GM21390 (cell line): ENCODE data around the gene KRCC1.
"Not testable (repeated sequence)": the region's sequence is repeated elsewhere in the genome, so short reads cannot be mapped to it uniquely, and the experiment has no call there.

ENCODE experiments used
- ATAC-seq: cut with Tn5 transposase; IDR thresholded peaks from one replicate; pipeline ENCODE4 v1.9.1; 2021; ENCODE audit not compliant: unreplicated experiment

Gene KRCC1

DNA sequence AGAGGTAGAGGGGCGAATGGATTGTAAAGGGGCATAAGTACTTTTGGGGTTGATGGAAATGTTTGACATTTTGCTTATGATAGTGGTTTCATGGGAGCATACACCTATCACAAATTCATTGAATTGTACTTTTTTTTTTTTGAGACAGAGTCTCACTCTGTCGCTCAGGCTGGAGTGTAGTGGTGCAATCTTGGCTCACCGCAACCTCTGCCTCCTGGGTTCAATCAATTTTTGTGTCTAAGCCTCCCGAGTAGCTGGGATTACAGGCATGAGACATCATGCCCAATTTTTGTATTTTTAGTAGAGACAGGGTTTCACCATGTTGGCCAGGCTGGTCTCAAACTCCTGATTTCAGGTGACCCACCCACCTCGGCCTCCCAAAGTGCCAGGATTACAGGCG lies 10.0 kb downstream of the KRCC1 start:
- not testable (repeated sequence) for ATAC-seq

GRCh38 chr2:88042476-88042875 lies 13.1 kb downstream of the KRCC1 start:
- ATAC-seq, result no peak

- no peak for ATAC-seq
Observed at GRCh38 chr2:88038263-88039105, 17.1 kb downstream of the KRCC1 start.

DNA sequence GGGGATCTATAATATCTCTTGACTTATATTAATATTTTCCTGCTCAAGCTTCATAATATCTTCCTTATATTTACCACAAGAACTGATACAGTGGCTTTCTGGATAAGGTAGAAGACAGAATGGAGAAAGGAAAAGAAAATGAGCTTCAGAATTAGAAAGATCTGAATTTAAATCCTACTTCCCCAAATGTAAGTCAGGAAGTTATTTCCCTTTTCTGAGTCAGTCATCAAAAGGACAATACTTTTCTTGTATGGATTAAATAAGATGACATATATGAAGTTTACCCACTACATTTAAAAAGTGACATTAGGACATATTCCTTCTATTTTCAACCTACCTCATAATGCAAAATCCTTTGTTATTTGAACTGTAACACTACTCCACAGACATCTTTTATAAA lies 19.0 kb downstream of the KRCC1 start:
- ATAC-seq, result no peak

DNA sequence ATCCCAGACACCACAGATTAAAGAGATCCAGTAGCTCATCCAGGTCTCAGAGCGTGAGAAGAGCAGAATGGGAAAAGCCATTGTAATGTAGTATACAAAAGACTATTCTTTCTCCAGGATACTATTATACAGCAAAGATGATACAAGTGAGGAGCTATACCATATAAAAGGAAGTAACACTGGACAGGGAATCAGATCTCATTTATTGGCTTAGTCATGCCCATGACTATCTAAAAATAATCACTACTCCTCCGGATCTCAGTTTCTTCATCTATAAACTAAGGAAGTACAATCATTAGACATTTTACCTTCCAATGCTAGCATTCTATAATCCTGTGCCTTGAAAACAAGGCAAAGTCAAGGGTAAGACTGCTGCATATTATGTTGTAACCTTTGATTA lies 19.4 kb downstream of the KRCC1 start:
- no peak for ATAC-seq

DNA sequence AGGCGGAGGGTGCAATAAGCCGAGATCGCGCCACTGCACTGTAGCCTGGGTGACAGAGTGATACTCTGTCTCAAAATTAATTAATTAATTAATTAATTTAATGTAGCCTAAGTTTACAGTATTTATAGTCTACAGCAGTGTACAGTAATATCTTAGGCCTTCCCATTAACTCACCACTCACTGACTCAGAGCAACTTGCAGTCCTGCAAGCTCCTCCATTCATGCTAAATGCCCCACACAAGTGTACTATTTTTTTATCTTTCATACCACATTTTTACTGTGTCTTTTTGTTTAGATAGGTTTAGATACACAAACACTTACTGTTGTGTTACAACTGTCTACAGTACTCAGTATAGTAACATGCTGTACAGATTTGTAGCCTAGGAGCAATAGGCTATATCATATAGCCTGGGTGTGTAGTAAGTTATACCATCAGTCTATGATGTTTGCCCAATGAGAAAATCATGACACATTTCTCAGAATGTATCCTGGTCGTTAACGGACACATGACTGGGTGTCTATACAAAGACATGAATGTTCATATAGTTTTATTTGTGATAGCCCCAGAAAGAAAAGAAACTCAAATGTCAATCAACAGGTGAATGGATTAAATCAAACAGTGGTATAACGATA lies 23.4 kb downstream of the KRCC1 start:
- no peak for ATAC-seq

- no peak for ATAC-seq
Observed at GRCh38 chr2:88028931-88029330, 26.7 kb downstream of the KRCC1 start.

GRCh38 chr2:88027697-88028389 lies 27.7 kb downstream of the KRCC1 start:
- ATAC-seq, result no peak

GRCh38 chr2:88024509-88024908 lies 31.1 kb downstream of the KRCC1 start:
- ATAC-seq, result no peak

- ATAC-seq, result no peak
Observed at GRCh38 chr2:88022669-88022921, 33.0 kb downstream of the KRCC1 start.

DNA sequence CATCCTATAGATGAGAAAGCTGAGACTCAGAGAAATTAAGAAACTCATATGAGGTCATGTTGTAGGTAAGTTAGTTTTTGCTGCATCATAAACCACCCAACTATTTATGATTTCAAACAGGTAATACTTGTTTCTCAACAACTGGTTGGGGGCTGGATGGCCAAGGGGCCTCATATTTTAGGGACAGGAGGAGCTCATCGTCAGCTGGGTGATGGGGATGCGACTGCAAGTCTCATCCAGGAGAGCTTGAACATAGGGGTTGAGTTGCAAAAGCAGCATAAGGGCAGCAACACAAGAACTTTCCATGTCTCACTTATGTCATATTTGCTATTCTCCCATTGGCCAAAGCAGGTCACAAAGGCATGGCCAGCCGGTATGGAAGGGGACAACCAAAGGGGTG lies 35.6 kb downstream of the KRCC1 start:
- no peak for ATAC-seq

DNA sequence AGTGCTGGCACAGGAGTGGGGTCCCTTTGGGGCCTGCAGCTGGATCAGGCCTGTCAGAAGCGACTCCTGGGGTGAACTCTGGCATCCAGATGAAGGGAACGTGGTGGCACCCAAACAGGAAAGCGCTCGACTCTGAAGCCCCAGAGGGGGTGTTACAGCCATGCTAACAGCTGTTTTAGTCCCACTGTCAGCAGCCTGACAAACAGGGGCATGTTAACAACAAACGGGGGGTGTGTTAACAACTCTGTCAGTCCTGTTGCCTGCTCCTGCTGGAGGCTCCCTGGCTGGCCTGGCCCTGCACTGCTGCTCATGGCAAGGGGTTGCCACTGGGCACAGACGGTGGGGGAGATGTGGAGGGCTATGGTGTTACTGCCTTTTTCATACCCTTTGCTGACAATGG lies 36.7 kb downstream of the KRCC1 start:
- no peak for ATAC-seq

DNA sequence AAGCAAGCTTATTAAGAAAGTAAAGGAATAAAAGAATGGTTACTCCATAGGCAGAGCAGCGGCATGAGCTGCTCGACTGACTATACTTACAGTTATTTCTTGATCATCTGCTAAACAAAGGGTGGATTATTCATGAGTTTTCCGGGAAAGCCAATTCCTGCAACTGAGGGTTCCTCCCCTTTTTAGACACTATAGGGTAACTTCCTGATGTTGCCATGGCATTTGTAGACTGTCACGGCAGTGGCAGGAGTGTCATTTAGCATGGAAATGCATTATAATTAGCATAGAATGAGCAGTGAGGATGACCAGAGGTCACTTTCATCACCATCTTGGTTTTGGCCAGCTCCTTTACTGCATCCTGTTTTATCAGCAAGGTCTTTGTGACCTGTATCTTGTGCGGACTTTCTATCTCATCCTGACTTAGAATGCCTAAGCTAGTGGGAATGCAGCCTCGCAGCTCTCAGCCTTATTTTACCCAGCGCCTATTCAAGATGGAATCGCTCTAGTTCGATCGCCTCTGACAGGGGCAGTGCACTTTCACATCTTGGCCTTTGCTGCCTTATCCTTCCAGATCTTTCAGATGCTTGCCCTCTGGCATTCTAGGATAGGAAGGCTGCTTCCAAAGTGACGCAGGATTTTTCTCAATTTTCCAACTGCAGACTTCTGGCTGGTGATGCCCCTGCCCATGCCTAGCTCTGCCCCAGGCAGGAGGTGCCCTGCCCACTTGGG lies 37.3 kb downstream of the KRCC1 start:
- ATAC-seq, result not testable (repeated sequence)

DNA sequence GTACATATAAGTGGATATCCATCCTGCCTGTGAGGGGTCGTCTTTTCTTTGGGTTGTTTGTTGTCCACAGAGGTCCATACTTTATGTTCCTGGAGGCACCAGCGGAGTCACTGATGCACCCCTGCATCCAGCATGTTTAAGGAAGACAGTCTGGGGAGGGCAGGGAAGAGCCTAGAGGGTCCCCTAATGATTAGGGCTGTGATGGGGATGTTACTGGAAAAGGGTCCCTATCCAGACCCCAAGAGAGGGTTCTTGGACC lies 37.9 kb downstream of the KRCC1 start:
- ATAC-seq, result not testable (repeated sequence)

DNA sequence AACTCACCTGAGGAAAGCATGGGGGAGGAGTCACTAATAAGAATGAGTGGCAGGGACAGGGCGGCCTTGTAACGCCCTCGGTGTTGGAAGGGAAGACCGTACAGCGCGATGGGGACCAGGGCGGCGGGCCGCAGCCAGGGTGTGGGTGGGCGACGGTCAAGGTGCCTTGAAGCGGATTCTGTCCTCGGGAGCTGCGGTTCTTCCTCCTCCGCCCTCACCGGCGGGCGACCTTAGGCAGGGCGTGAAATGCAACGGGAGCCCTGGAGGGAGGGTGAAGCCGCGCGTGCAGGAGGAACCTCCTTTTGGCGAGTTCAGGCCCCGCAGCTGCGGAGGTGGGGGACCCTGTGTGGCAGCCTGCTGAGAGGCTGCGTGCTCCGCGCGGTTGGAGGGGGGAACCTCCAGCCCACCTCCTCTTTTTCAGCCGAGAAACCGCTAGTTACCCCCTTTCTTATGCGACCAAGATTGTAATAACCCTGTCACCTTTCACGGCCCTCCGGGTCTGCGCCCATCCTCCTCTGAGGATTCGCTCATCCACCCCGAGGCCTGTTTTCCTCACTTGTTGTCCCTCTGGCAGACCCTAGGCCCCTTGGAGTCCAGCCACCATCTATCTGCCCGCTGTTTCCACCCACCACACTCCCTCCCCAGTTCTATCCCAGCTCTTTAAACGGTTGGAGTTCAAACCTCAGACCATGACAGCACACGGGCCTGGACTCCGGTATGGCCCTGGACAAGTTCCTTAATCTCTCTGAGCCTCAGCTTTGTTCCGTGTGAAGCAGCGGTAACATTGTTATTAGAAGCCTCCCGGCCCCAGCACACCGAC lies 38.4 kb downstream of the KRCC1 start:
- ATAC-seq, result peak; percentile 53

- ATAC-seq, result peak; percentile 84
Observed at GRCh38 chr2:88016086-88016959, 39.3 kb downstream of the KRCC1 start, which contains the start of gene RNU2-63P. RNU2-63P (minus strand) TSS chr2:88016547.

- no peak for ATAC-seq
Observed at GRCh38 chr2:88011011-88011410, 44.6 kb downstream of the KRCC1 start.

- no peak for ATAC-seq
Observed at GRCh38 chr2:88010136-88010535, 45.4 kb downstream of the KRCC1 start.

DNA sequence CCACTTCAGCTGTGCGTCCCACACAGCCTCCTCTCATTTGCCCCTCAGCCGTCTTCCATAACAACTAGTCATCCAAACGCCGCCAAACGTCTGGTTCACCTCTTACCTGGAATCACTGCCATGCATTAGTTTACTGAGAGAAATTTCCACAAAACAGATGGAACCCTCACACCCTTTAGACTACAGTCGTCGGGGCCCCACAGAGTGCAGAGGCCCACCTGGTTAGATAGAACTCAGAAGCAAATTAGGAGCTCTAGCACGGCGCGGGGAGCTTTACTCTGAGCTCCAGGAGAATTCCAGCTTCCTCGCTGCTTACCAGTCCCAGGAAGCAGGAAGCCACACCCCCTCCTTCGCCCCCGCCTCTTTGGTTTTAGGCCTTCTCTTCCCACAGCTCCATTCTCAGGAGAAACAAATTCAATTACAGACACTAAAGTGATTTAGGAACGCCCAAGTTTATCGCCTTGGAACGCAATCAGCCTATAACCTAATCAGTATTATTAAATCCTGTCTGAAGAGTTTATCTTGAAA lies 48.6 kb downstream of the KRCC1 start:
- no peak for ATAC-seq

- no peak for ATAC-seq
Observed at GRCh38 chr2:88005776-88006175, 49.8 kb downstream of the KRCC1 start.
